Fibroblast of lung (primary cell): Measurements from ENCODE around the gene HSPBAP1. TPM values are rescaled to one million over a fixed set of nuclear protein-coding genes. Genes with fewer than 3 reads are reported as not detected.
"Not testable (repeated sequence)": the region's sequence is repeated elsewhere in the genome, so short reads cannot be mapped to it uniquely, and the experiment has no call there.

Source experiments
- DNase-seq, 2 donors: peaks; one replicate each; pipeline versions ENCODE4 v3.0.0 to v3.0.0-alpha.2; 2010; ENCODE audit warnings: low read depth in 2 of 2
- H2AFZ ChIP-seq: 2 replicates; pipeline ENCODE4 v1.5.1; 2012; ENCODE audit warnings: low read length, control low read depth, inconsistent platforms
- H3K27ac ChIP-seq: 2 replicates; pipeline ENCODE4 v1.5.1; 2011; ENCODE audit warnings: low read length, control low read depth; ENCODE audit not compliant: insufficient read depth
- H3K27me3 ChIP-seq: 2 replicates; pipeline ENCODE4 v1.5.1; 2011; ENCODE audit warnings: mild to moderate bottlenecking, low read length; ENCODE audit not compliant: control insufficient read depth, insufficient read depth
- H3K36me3 ChIP-seq: 2 replicates; pipeline ENCODE4 v1.5.1; 2011; ENCODE audit warnings: low read length; ENCODE audit not compliant: control insufficient read depth, insufficient read depth
- H3K4me1 ChIP-seq: 2 replicates; pipeline ENCODE4 v1.5.1; 2011; ENCODE audit warnings: low read length; ENCODE audit not compliant: control insufficient read depth, insufficient read depth; ENCODE audit errors: extremely low read depth
- H3K4me2 ChIP-seq: 2 replicates; pipeline ENCODE4 v1.5.1; 2011; ENCODE audit warnings: low read length, control low read depth; ENCODE audit not compliant: insufficient read depth; ENCODE audit errors: extremely low read depth
- H3K4me3 ChIP-seq, 4 experiments: fragments of 200-600 bp in 1 of 4; sonication (generic) in 1 of 4; replicated peaks in 1 of 4; 2 replicates each; pipeline ENCODE4 v1.5.1; 2011 to 2016; ENCODE audit warnings: low read length in 4 of 4, low read depth in 3 of 4, mild to moderate bottlenecking in 3 of 4, control low read depth in 2 of 4, inconsistent platforms in 1 of 4, mixed read lengths in 1 of 4; ENCODE audit not compliant: insufficient read depth in 1 of 4; ENCODE audit errors: control extremely low read depth in 1 of 4
- H3K79me2 ChIP-seq: 2 replicates; pipeline ENCODE4 v1.5.1; 2012; ENCODE audit warnings: mild to moderate bottlenecking, low read length, inconsistent platforms; ENCODE audit not compliant: control insufficient read depth, insufficient read depth
- H3K9ac ChIP-seq: 2 replicates; pipeline ENCODE4 v1.5.1; 2011; ENCODE audit warnings: mild to moderate bottlenecking, low read length, control low read depth; ENCODE audit not compliant: insufficient read depth
- H3K9me3 ChIP-seq: 2 replicates; pipeline ENCODE4 v1.5.1; 2012; ENCODE audit warnings: low read depth, low read length; ENCODE audit not compliant: control insufficient read depth, insufficient read depth
- H4K20me1 ChIP-seq: 2 replicates; pipeline ENCODE4 v1.5.1; 2011; ENCODE audit warnings: low read length; ENCODE audit not compliant: control insufficient read depth, insufficient read depth; ENCODE audit errors: extremely low read depth
- CTCF ChIP-seq, 2 donors: IDR thresholded peaks in 1 of 2; conservative IDR thresholded peaks in 1 of 2; 1 replicate in 1 of 2; 2 replicates in 1 of 2; pipeline ENCODE4 v1.5.1; 2011 to 2012; ENCODE audit warnings: low read length in 2 of 2, control low read depth in 1 of 2, inconsistent platforms in 1 of 2, low read depth in 1 of 2, mild to moderate bottlenecking in 1 of 2
- EZH2 ChIP-seq: IDR thresholded peaks from 2 replicates; pipeline ENCODE4 v1.5.1; 2012; ENCODE audit warnings: low read length, control low read depth, mild to moderate bottlenecking; ENCODE audit errors: missing control alignments
- polyA plus RNA-seq, 2 donors: library from polyadenylated mRNA; depleted of rRNA in 1 of 2; stranded (reverse) in 1 of 2; unstranded in 1 of 2; fragments of >200 nt; gene quantifications; 2 replicates each; pipeline ENCODE4 v1.2.1, GENCODE V29; 2011 to 2012; ENCODE audit warnings: missing spikeins in 1 of 2
- total RNA-seq: library from RNA; depleted of rRNA; stranded (reverse); fragments of >200 nt; gene quantifications from 2 replicates; pipeline ENCODE4 v1.2.1, GENCODE V29; 2014

Gene HSPBAP1
- total and polyA plus RNA-seq, 2 donors (not counting 1 experiment from before 2014, with no cell fraction given) = 5.2 to 12.4 TPM

- no peak overlapping the region for H3K9ac ChIP-seq
- H3K79me2 ChIP-seq = no peaks in the 10 kb centered on the region
- H3K4me2 ChIP-seq = no peak overlapping the region
- no peak overlapping the region for H3K4me3 ChIP-seq
- DNase-seq = no peak
- no peaks in the 10 kb centered on the region for H3K4me1 ChIP-seq
- no peak overlapping the region for H3K27ac ChIP-seq
- no peaks in the 10 kb centered on the region for H4K20me1 ChIP-seq
- H3K9me3 ChIP-seq = no peaks in the 10 kb centered on the region
- H3K27me3 ChIP-seq = no peaks in the 10 kb centered on the region
- no peaks in the 10 kb centered on the region for H3K36me3 ChIP-seq
- H2AFZ ChIP-seq = no peak overlapping the region
- no peak for TF ChIP-seq EZH2
- TF ChIP-seq CTCF (conservative IDR thresholded peaks at IDR 0.05 in 1 of 2, IDR thresholded peaks at IDR 0.05 in 1 of 2; ENCODE audit: low read depth in 1 of 2, low read length in 2 of 2) = no peak
Observed at GRCh38 chr3:122716667-122717066, 77.0 kb downstream of the HSPBAP1 start.

GRCh38 chr3:122714273-122714672, 79.4 kb downstream of the HSPBAP1 start:
- Histone ChIP-seq H3K27me3 (no peaks in the 10 kb centered on the region), H4K20me1 (no peaks in the 10 kb centered on the region), H3K4me1 (no peaks in the 10 kb centered on the region), H3K9ac (no peak overlapping the region), H3K4me2 (no peak overlapping the region), H3K9me3 (no peaks in the 10 kb centered on the region), H3K4me3 (no peak overlapping the region), H3K79me2 (no peaks in the 10 kb centered on the region), H3K27ac (no peak overlapping the region), H3K36me3 (no peaks in the 10 kb centered on the region), H2AFZ (no peak overlapping the region)
- TF ChIP-seq CTCF (conservative IDR thresholded peaks at IDR 0.05 in 1 of 2, IDR thresholded peaks at IDR 0.05 in 1 of 2; ENCODE audit: low read depth in 1 of 2, low read length in 2 of 2) = no peak
- TF ChIP-seq EZH2 = no peak
- no peak for DNase-seq

- not testable (repeated sequence) for H3K36me3 ChIP-seq, H3K4me3 ChIP-seq, H3K27ac ChIP-seq, DNase-seq, H3K9me3 ChIP-seq, H3K79me2 ChIP-seq, H3K9ac ChIP-seq, H2AFZ ChIP-seq, H3K27me3 ChIP-seq, H4K20me1 ChIP-seq, H3K4me1 ChIP-seq, H3K4me2 ChIP-seq
Observed at GRCh38 chr3:122710616-122711251, 82.9 kb downstream of the HSPBAP1 start.
